Measurements from ENCODE around the gene TMEFF2. TPM values are rescaled to one million over a fixed set of nuclear protein-coding genes. Genes with fewer than 3 reads are reported as not detected.

The TMEFF2 gene
- total and polyA plus RNA-seq, 2 donors (not counting 1 experiment from before 2014, with no cell fraction given) = not detected

DNA sequence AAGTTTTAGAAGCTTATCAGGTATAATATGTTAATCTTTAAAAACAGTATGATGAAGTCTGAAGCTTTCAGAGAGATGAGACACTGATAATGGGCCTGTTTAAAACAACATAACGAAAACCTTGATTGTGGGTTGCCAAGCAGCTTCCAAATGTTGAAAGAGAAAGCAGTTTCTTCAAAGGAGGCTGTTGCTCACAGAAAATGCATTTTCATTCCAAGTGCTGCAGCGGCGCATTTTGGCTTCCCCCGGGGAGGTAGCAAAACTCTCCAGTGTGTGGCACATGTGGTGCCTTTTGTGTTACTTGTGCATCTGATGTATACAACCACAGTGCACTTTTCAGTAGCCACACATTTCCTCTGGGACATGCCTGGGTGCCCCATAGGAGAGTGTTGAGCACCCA is 66.1 kb downstream of the TMEFF2 start:
- H3K9me3 Mint-ChIP-seq (ENCODE audit: insufficient read depth) = no peaks in the 10 kb centered on the region
- no peak for ATAC-seq (ENCODE audit: low read depth)
- Histone ChIP-seq H3K4me1 (ENCODE audit: control insufficient read depth in 2 of 2, insufficient read depth in 2 of 2, low read length in 2 of 2) (no peaks in the 10 kb centered on the region), H3K36me3 (replicated peaks in 1 of 2; ENCODE audit: control extremely low read depth in 1 of 2, control insufficient read depth in 1 of 2, extremely low read depth in 1 of 2, insufficient read depth in 2 of 2, low read length in 1 of 2) (no peaks in the 10 kb centered on the region), H3K4me2 (replicated peaks; ENCODE audit: low read depth, low read length, poor library complexity, severe bottlenecking) (no peak overlapping the region), H3K9me3 (ENCODE audit: control extremely low read depth in 1 of 3, control insufficient read depth in 2 of 3, insufficient read depth in 1 of 3, low read length in 2 of 3) (no peaks in the 10 kb centered on the region), H3K27me3 (replicated peaks in 1 of 4; ENCODE audit: control extremely low read depth in 1 of 4, control insufficient read depth in 3 of 4, insufficient read depth in 4 of 4, low read length in 3 of 4) (no peaks in the 10 kb centered on the region), H3K4me3 (ENCODE audit: control extremely low read depth in 1 of 5, extremely low read depth in 1 of 5, insufficient read depth in 1 of 5, low read depth in 2 of 5, low read length in 4 of 5) (no peak overlapping the region), H2AFZ (ENCODE audit: insufficient read depth, low read depth, low read length, poor library complexity, severe bottlenecking) (no peak overlapping the region), H4K20me1 (ENCODE audit: control insufficient read depth, insufficient read depth, low read length, poor library complexity, severe bottlenecking) (no peaks in the 10 kb centered on the region), H3K9ac (ENCODE audit: low read length) (no peak overlapping the region), H3K27ac (ENCODE audit: low read length in 2 of 2) (no peak overlapping the region), H3K79me2 (ENCODE audit: control insufficient read depth, insufficient read depth, low read length) (no peaks in the 10 kb centered on the region)
- TF ChIP-seq EZH2 (IDR thresholded peaks at IDR 0.05; ENCODE audit: borderline replicate concordance, insufficient read depth, low read depth, low read length, poor library complexity, severe bottlenecking) = no peak
- TF ChIP-seq, protein P1, sequence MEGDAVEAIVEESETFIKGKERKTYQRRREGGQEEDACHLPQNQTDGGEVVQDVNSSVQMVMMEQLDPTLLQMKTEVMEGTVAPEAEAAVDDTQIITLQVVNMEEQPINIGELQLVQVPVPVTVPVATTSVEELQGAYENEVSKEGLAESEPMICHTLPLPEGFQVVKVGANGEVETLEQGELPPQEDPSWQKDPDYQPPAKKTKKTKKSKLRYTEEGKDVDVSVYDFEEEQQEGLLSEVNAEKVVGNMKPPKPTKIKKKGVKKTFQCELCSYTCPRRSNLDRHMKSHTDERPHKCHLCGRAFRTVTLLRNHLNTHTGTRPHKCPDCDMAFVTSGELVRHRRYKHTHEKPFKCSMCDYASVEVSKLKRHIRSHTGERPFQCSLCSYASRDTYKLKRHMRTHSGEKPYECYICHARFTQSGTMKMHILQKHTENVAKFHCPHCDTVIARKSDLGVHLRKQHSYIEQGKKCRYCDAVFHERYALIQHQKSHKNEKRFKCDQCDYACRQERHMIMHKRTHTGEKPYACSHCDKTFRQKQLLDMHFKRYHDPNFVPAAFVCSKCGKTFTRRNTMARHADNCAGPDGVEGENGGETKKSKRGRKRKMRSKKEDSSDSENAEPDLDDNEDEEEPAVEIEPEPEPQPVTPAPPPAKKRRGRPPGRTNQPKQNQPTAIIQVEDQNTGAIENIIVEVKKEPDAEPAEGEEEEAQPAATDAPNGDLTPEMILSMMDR (IDR thresholded peaks at IDR 0.05) = no peak
- no peaks in the 10 kb centered on the region for H3K4me1 Mint-ChIP-seq
- CTCF ChIA-PET = no interaction called here
- 71% methylated on average over 1 of the region's 4 CpGs for WGBS (ENCODE audit: insufficient coverage)
- intact Hi-C loops (cut with micrococcal nuclease) = no loop called here
- POLR2A ChIA-PET = no interaction called here
- H3K27ac Mint-ChIP-seq = no peak overlapping the region
- no peak for DNase-seq
- H3K27me3 Mint-ChIP-seq = peaks cover 11% of the 10 kb centered on the region
- no peak overlapping the region for H3K4me3 Mint-ChIP-seq

DNA sequence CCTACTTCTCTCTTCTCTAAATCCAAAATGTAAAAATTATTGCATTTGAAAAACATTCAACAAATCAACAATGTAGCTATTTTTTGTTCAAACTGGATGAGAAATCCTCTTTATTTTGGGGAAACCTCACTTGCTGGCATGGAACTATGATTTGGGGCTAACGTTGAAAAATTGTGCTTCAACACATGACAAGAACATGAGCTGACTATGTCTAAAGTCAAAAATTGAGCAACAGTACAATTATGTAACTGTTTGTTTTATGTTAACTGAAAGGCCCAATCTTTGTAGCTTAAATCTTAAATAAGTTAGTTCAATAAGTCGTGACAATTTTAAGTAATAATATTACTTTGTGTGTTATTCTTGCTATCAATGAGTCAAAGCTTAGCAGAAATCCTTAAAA is 67.3 kb downstream of the TMEFF2 start:
- H3K4me2 ChIP-seq (replicated peaks; ENCODE audit: low read depth, low read length, poor library complexity, severe bottlenecking) = no peak overlapping the region
- H2AFZ ChIP-seq (ENCODE audit: insufficient read depth, low read depth, low read length, poor library complexity, severe bottlenecking) = no peak overlapping the region
- H3K4me1 ChIP-seq (ENCODE audit: control insufficient read depth in 2 of 2, insufficient read depth in 2 of 2, low read length in 2 of 2) = no peaks in the 10 kb centered on the region
- H3K9ac ChIP-seq (ENCODE audit: low read length) = no peak overlapping the region
- no peaks in the 10 kb centered on the region for H3K4me1 Mint-ChIP-seq
- ATAC-seq (ENCODE audit: low read depth) (no peak), DNase-seq (no peak)
- no peaks in the 10 kb centered on the region for H4K20me1 ChIP-seq (ENCODE audit: control insufficient read depth, insufficient read depth, low read length, poor library complexity, severe bottlenecking)
- H3K27me3 Mint-ChIP-seq = peaks cover 8% of the 10 kb centered on the region
- no peak overlapping the region for H3K4me3 ChIP-seq (ENCODE audit: control extremely low read depth in 1 of 5, extremely low read depth in 1 of 5, insufficient read depth in 1 of 5, low read depth in 2 of 5, low read length in 4 of 5)
- no peak overlapping the region for H3K4me3 Mint-ChIP-seq
- no peaks in the 10 kb centered on the region for H3K36me3 ChIP-seq (replicated peaks in 1 of 2; ENCODE audit: control extremely low read depth in 1 of 2, control insufficient read depth in 1 of 2, extremely low read depth in 1 of 2, insufficient read depth in 2 of 2, low read length in 1 of 2)
- POLR2A ChIA-PET = no interaction called here
- no peaks in the 10 kb centered on the region for H3K79me2 ChIP-seq (ENCODE audit: control insufficient read depth, insufficient read depth, low read length)
- intact Hi-C loops (cut with micrococcal nuclease) = no loop called here
- no peak overlapping the region for H3K27ac Mint-ChIP-seq
- no peak for TF ChIP-seq EZH2 (IDR thresholded peaks at IDR 0.05; ENCODE audit: borderline replicate concordance, insufficient read depth, low read depth, low read length, poor library complexity, severe bottlenecking)
- TF ChIP-seq, protein P1 (IDR thresholded peaks at IDR 0.05) = no peak
- no peaks in the 10 kb centered on the region for H3K9me3 ChIP-seq (ENCODE audit: control extremely low read depth in 1 of 3, control insufficient read depth in 2 of 3, insufficient read depth in 1 of 3, low read length in 2 of 3)
- no peak overlapping the region for H3K27ac ChIP-seq (ENCODE audit: low read length in 2 of 2)
- WGBS (ENCODE audit: insufficient coverage) = no CpG with 5 or more reads among the region's 2 CpGs
- CTCF ChIA-PET = no interaction called here
- no peaks in the 10 kb centered on the region for H3K27me3 ChIP-seq (replicated peaks in 1 of 4; ENCODE audit: control extremely low read depth in 1 of 4, control insufficient read depth in 3 of 4, insufficient read depth in 4 of 4, low read length in 3 of 4)
- H3K9me3 Mint-ChIP-seq (ENCODE audit: insufficient read depth) = no peaks in the 10 kb centered on the region

All from B cell (primary cell).